HepG2 (cell line): Measurements from ENCODE around the gene ANKRD12. TPM values are rescaled to one million over a fixed set of nuclear protein-coding genes. Genes with fewer than 3 reads are reported as not detected.

Source experiments
- CSRNP1 ChIP-seq: sonication (generic); formaldehyde crosslinking; IDR thresholded peaks from 2 replicates; pipeline ENCODE4 v1.8.1; 2023; ENCODE audit warnings: mild to moderate bottlenecking, missing genetic modification reagents
- GATAD2A ChIP-seq: IDR thresholded peaks from 2 replicates; pipeline ENCODE4 v1.6.1; 2016
- HMG20A ChIP-seq: IDR thresholded peaks from 2 replicates; pipeline ENCODE4 v1.6.1; 2016; ENCODE audit warnings: borderline replicate concordance
- HNF4G ChIP-seq, 2 experiments: sonication (generic) in 1 of 2; formaldehyde crosslinking in 1 of 2; IDR thresholded peaks; 2 replicates each; pipeline versions ENCODE4 v1.4.0 to v1.6.1; 2011 to 2020; ENCODE audit warnings: borderline replicate concordance in 2 of 2, low read depth in 2 of 2, mild to moderate bottlenecking in 2 of 2, low read length in 1 of 2, missing genetic modification reagents in 1 of 2, moderate library complexity in 1 of 2
- HNRNPK ChIP-seq: fragments of 200-400 bp; formaldehyde crosslinking; IDR thresholded peaks from 2 replicates; pipeline ENCODE4 v1.6.1; 2018; ENCODE audit warnings: low read length, low read depth, moderate library complexity, mild to moderate bottlenecking; ENCODE audit not compliant: poor library complexity, severe bottlenecking
- MBD4 ChIP-seq: IDR thresholded peaks from 2 replicates; pipeline ENCODE4 v1.6.1; 2012; ENCODE audit warnings: low read length, inconsistent platforms, borderline replicate concordance
- MXD4 ChIP-seq: IDR thresholded peaks from 2 replicates; pipeline ENCODE4 v1.6.1; 2016; ENCODE audit warnings: mild to moderate bottlenecking, missing biosample characterization, missing genetic modification reagents
- PHF8 ChIP-seq: sonication (generic); formaldehyde crosslinking; IDR thresholded peaks from 2 replicates; pipeline ENCODE4 v1.5.0; 2020; ENCODE audit warnings: missing genetic modification reagents
- PPARG ChIP-seq: conservative IDR thresholded peaks from 2 replicates; pipeline ENCODE4 v1.6.1; 2016; ENCODE audit warnings: missing biosample characterization, missing genetic modification reagents
- PRDM15 ChIP-seq: sonication (generic); formaldehyde crosslinking; IDR thresholded peaks from 2 replicates; pipeline ENCODE4 v1.4.0; 2020; ENCODE audit warnings: missing genetic modification reagents
- PRDM4 ChIP-seq: sonication (generic); formaldehyde crosslinking; IDR thresholded peaks from 2 replicates; pipeline ENCODE4 v1.9.0; 2021; ENCODE audit warnings: missing genetic modification reagents, borderline replicate concordance
- SP4 ChIP-seq: sonication (generic); formaldehyde crosslinking; IDR thresholded peaks from 2 replicates; pipeline ENCODE4 v1.8.1; 2023; ENCODE audit warnings: mild to moderate bottlenecking, missing genetic modification reagents
- TBL1XR1 ChIP-seq: fragments of 150-350 bp; IDR thresholded peaks from 2 replicates; pipeline ENCODE4 v1.6.1; 2014; ENCODE audit warnings: borderline replicate concordance, low read length; ENCODE audit not compliant: partially characterized antibody
- ZNF615 ChIP-seq: sonication (generic); formaldehyde crosslinking; IDR thresholded peaks from 2 replicates; pipeline ENCODE4 v1.5.0; 2020; ENCODE audit warnings: mild to moderate bottlenecking, missing genetic modification reagents, borderline replicate concordance
- ZNF687 ChIP-seq: sonication (generic); formaldehyde crosslinking; IDR thresholded peaks from 2 replicates; pipeline ENCODE4 v1.5.1; 2020; ENCODE audit warnings: mild to moderate bottlenecking, missing genetic modification reagents, moderate library complexity
- ZSCAN9 ChIP-seq: IDR thresholded peaks from 2 replicates; pipeline ENCODE4 v1.6.1; 2016; ENCODE audit warnings: borderline replicate concordance
- polyA plus RNA-seq, 8 experiments: library from polyadenylated mRNA; depleted of rRNA in 3 of 8; stranded (reverse) in 7 of 8; unstranded in 1 of 8; fragments of >200 nt; fragmentation: Illumina TruSeq in 4 of 8; extraction: Trizol in 4 of 8; gene quantifications; 2 replicates each; pipeline versions ENCODE4 v1.2.1 to v1.2.3, GENCODE V29; 2011 to 2016; ENCODE audit warnings: low read depth in 4 of 8, missing spikeins in 1 of 8, mixed read lengths in 1 of 8; ENCODE audit not compliant: insufficient read depth in 1 of 8
- total RNA-seq, 5 experiments: library from RNA; depleted of rRNA; stranded (reverse); fragments of >200 nt; fragmentation: Illumina TruSeq; extraction: Trizol; gene quantifications; 2 replicates each; pipeline ENCODE4 v1.2.3, GENCODE V29; 2016; ENCODE audit warnings: low read depth in 1 of 5

Gene ANKRD12
- total and polyA plus RNA-seq, 2 of the 13 experiments (the other 11 are each of a cell fraction or from before 2014, with no cell fraction given), result 6.0 to 23.2 TPM

- TF ChIP-seq PRDM4, result no peak
- TF ChIP-seq PRDM15 (CRISPR knock-in tag), result no peak
- 0 out of 2 replicates have a peak, but pooled peaks have one; percentile 38 for TF ChIP-seq MXD4
- peak; percentile 57 for TF ChIP-seq GATAD2A
- TF ChIP-seq SP4, result no peak
- no peak for TF ChIP-seq PHF8
- TF ChIP-seq TBL1XR1, result peak; percentile 44
- TF ChIP-seq HNRNPK, result no peak
- no peak for TF ChIP-seq CSRNP1 (CRISPR knock-in tag)
- TF ChIP-seq MBD4, result no peak
- TF ChIP-seq HMG20A (CRISPR knock-in tag), result peak; percentile 82; the same call in 1 of the 2 replicates
- no peak for TF ChIP-seq HNF4G (IDR thresholded peaks at IDR 0.05; ENCODE audit: borderline replicate concordance, low read depth, low read length)
- TF ChIP-seq HNF4G (CRISPR knock-in tag; IDR thresholded peaks at IDR 0.05; ENCODE audit: borderline replicate concordance, low read depth), result no peak
- no peak for TF ChIP-seq ZNF687 (CRISPR knock-in tag)
- peak; percentile 94 for TF ChIP-seq PPARG (CRISPR knock-in tag)
- no peak for TF ChIP-seq ZNF615 (CRISPR knock-in tag)
- TF ChIP-seq ZSCAN9, result no peak
Measured at GRCh38 chr18:9094307-9095226, 42.0 kb upstream of the ANKRD12 start (continued).
